ENCODE results near the gene OR6P1. TPM values are rescaled to one million over a fixed set of nuclear protein-coding genes. Genes with fewer than 3 reads are reported as not detected.

The OR6P1 gene
- total and polyA plus RNA-seq, 2 experiments from 2014 or later, result not detected

DNA sequence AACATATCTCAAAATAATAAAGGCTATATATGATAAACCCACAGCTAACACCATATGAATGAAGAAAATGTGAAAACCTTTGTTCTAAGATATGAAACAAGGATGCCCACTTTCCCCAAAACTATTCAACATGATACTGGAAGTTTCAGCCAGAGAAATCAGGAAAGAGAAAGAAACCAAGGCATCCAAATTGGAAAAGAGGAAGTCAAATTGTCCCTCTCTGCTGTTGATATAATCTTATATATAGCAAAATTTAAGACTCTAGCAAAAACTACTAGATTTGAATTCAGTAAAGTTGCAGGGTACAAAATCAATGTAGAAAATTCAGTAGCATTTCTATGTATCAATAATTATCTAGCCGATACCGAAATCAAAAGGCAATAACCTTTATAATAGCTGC lies 30.4 kb upstream of the OR6P1 start:
- DNase-seq (ENCODE audit: low read depth in 1 of 2, low spot score in 1 of 2), result no peak
- TF ChIP-seq, protein P1, sequence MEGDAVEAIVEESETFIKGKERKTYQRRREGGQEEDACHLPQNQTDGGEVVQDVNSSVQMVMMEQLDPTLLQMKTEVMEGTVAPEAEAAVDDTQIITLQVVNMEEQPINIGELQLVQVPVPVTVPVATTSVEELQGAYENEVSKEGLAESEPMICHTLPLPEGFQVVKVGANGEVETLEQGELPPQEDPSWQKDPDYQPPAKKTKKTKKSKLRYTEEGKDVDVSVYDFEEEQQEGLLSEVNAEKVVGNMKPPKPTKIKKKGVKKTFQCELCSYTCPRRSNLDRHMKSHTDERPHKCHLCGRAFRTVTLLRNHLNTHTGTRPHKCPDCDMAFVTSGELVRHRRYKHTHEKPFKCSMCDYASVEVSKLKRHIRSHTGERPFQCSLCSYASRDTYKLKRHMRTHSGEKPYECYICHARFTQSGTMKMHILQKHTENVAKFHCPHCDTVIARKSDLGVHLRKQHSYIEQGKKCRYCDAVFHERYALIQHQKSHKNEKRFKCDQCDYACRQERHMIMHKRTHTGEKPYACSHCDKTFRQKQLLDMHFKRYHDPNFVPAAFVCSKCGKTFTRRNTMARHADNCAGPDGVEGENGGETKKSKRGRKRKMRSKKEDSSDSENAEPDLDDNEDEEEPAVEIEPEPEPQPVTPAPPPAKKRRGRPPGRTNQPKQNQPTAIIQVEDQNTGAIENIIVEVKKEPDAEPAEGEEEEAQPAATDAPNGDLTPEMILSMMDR (IDR thresholded peaks at IDR 0.05; ENCODE audit: low read depth, low read length), result no peak
- Histone ChIP-seq H3K36me3 (no peaks in the 10 kb centered on the region), H3K4me1 (ENCODE audit: low read depth) (no peaks in the 10 kb centered on the region), H3K4me3 (no peak overlapping the region), H3K27me3 (no peaks in the 10 kb centered on the region), H3K9me3 (ENCODE audit: low read depth) (no peaks in the 10 kb centered on the region), H3K27ac (no peak overlapping the region)

DNA sequence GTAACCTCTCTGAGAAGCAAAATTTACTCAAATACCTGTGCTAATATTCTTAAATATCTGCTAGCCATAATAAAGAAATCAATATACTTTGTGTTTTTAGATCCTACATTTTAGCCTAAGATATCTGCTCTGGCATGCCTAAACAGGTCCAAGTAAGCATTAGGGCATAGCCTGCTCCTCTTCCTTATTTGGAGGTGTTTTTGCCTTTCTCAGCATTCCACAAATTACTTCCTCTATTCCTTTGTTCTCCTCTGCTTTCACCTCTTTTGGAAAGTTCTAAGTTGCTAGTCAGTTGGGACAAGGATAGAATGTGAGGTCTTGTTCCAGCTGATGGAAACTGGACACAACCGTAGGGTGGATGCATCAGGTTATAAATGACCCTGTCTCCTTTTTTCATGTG lies 16.6 kb upstream of the OR6P1 start:
- no peak overlapping the region for H3K27ac ChIP-seq
- peaks cover 8% of the 10 kb centered on the region for H3K4me1 ChIP-seq (ENCODE audit: low read depth)
- no peak for DNase-seq (ENCODE audit: low read depth in 1 of 2, low spot score in 1 of 2)
- H3K4me3 ChIP-seq, result no peak overlapping the region
- no peaks in the 10 kb centered on the region for H3K9me3 ChIP-seq (ENCODE audit: low read depth)
- no peaks in the 10 kb centered on the region for H3K27me3 ChIP-seq
- TF ChIP-seq, protein P1 (IDR thresholded peaks at IDR 0.05; ENCODE audit: low read depth, low read length), result no peak
- no peaks in the 10 kb centered on the region for H3K36me3 ChIP-seq

DNA sequence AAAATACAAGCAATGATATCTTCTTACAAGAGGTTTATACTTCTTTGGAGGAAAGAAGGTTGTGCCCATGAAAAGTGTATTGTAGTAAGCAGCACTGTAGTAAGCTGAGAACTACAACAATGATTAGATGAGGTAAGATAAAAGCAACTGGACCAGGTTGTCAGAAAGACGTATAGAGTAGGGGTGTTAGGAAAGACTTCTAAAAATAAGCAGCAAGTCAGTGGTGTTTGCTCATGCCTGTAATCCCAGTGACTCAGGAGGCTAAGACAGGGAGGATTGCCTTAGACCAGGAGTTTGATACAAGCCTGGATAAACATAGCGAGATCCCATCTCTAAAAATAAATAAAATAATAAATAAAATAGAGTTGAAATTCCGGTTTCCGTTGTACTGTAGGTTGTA lies 13.6 kb upstream of the OR6P1 start:
- TF ChIP-seq, protein P1 (IDR thresholded peaks at IDR 0.05; ENCODE audit: low read depth, low read length), result no peak
- no peaks in the 10 kb centered on the region for H3K27me3 ChIP-seq
- peak in 1 of 2 donors; percentile 4 for DNase-seq (ENCODE audit: low read depth in 1 of 2, low spot score in 1 of 2)
- no peaks in the 10 kb centered on the region for H3K9me3 ChIP-seq (ENCODE audit: low read depth)
- no peaks in the 10 kb centered on the region for H3K36me3 ChIP-seq
- H3K4me3 ChIP-seq, result no peak overlapping the region
- H3K4me1 ChIP-seq (ENCODE audit: low read depth), result peaks cover 18% of the 10 kb centered on the region
- H3K27ac ChIP-seq, result peak overlapping the region; percentile 25

DNA sequence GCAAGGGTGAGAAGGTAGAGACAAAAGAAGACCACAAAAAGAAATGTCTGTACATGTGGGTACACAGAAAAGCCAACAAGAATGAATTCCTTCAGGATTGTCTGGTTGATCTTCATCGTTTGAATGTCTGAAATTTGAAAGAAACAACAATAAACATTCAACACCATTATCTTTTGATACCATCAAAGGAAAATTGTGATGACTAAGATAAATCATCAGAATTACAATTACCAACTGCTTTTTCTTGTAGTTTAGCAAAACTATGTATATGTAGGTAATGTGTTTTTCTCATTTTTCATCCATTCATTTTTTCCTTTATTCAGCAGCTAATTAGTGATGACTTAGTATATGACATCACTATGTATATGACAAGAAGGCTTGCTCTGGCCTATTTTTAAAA lies 9.4 kb upstream of the OR6P1 start, which contains the start of gene OR10X1:
Gene OR10X1 (minus strand): TSS at position 167 of the 400 bp plus-strand sequence. CDS start 0 bp downstream, at position 167.
- H3K4me1 ChIP-seq (ENCODE audit: low read depth), result peaks cover 18% of the 10 kb centered on the region
- no peaks in the 10 kb centered on the region for H3K36me3 ChIP-seq
- H3K9me3 ChIP-seq (ENCODE audit: low read depth), result no peaks in the 10 kb centered on the region
- no peaks in the 10 kb centered on the region for H3K27me3 ChIP-seq
- TF ChIP-seq, protein P1 (IDR thresholded peaks at IDR 0.05; ENCODE audit: low read depth, low read length), result no peak
- no peak within 1 kb of the TSS for H3K4me3 ChIP-seq
- DNase-seq (ENCODE audit: low read depth in 1 of 2, low spot score in 1 of 2), result no peak
- no peak within 1 kb of the TSS for H3K27ac ChIP-seq

DNA sequence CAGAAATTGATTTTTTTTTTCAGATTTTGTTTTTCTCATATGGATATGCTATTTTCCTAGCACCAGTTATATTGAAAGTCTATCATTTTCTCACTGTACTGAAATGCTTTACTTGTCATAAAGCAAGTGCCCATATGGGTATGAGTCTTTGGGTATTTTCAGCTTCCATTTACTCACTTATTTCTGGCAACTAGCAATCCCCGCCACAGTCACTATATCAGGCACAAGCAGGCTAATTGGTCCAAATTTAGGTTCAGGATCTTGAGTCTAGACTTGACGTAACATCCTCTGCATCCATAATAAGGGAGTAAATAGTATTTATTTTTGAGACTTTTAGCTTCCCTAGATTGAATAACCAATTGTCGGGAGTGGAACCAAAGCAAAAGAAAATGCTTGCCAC lies 7.2 kb upstream of the OR6P1 start:
- DNase-seq (ENCODE audit: low read depth in 1 of 2, low spot score in 1 of 2), result no peak
- H3K27ac ChIP-seq, result no peak overlapping the region
- H3K36me3 ChIP-seq, result no peaks in the 10 kb centered on the region
- H3K4me1 ChIP-seq (ENCODE audit: low read depth), result peaks cover 11% of the 10 kb centered on the region
- no peaks in the 10 kb centered on the region for H3K27me3 ChIP-seq
- no peak overlapping the region for H3K4me3 ChIP-seq
- TF ChIP-seq, protein P1 (IDR thresholded peaks at IDR 0.05; ENCODE audit: low read depth, low read length), result no peak
- no peaks in the 10 kb centered on the region for H3K9me3 ChIP-seq (ENCODE audit: low read depth)

DNA sequence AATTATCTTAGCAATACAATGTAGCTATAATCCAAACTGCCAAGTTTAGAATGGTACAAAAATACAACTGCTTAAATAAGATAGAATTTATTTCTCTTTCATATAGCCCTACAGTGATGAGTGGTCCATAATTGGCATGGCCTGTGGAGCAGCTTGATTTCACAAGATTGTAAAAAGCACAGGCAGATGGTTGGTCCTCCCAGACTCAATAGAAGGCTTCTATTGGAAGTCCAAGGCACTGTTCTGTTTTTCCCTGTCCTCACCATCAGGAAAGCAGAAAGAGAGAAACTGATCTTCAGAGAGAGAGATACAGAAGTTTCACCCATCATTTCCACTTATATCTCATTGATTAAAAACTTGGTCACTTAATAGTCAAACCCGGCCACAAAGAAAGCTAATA lies 1.8 kb upstream of the OR6P1 start:
- TF ChIP-seq, protein P1 (IDR thresholded peaks at IDR 0.05; ENCODE audit: low read depth, low read length), result no peak
- no peak for DNase-seq (ENCODE audit: low read depth in 1 of 2, low spot score in 1 of 2)
- Histone ChIP-seq H3K9me3 (ENCODE audit: low read depth) (no peaks in the 10 kb centered on the region), H3K4me1 (ENCODE audit: low read depth) (no peaks in the 10 kb centered on the region), H3K27me3 (no peaks in the 10 kb centered on the region), H3K36me3 (no peaks in the 10 kb centered on the region), H3K27ac (no peak overlapping the region), H3K4me3 (no peak overlapping the region)
